Measurements from ENCODE around the gene COG5. TPM values are rescaled to one million over a fixed set of nuclear protein-coding genes. Genes with fewer than 3 reads are reported as not detected.

Gene COG5
- total RNA-seq, 1 donor from 2014 or later, result 75.4 TPM

DNA sequence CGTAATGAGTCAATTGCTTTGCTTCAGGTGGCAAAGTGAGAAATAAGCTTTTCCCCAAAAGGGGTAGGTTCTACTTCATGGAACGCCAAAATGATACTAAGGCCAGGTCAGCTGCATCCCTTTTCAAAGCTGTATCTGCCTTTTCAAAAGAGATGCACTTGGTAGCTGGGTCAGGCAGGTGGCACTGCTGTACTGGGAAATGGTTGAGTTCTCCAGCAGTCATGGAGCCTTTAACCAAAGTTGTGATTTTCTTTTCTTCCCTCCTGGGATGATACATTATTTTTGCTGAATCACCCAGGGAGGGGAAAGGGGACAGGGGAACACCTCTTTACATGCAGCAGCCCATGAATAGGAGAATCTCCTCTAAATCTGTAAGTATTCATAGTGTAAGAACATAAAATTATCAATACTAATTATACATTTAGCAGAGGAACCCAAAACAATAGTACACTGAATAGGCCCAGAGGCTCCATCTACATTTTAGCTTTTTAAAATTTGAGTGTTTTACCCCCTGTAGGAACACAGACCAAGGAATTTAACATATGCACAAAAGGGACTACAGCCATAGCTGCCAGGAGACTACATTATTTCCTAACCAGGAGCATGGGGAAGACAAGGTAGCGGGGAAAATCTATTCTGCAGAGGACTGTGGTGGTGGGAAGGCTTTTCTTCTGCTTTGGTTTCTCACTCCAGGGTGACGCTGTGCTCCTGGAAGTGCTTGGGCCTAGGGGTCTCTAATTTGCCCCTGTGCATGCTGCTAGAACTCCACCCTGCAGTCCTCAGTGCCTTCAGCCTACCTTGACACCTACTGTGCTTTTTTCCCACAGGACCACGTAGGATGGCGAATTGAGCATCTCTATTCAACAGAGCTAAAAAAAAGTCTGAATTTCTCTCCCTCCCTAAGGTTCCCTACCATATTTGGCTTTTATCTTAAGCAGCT, 100.3 kb downstream of the COG5 start:
- DNase-seq (ENCODE audit: low spot score), result peak; percentile 76

DNA sequence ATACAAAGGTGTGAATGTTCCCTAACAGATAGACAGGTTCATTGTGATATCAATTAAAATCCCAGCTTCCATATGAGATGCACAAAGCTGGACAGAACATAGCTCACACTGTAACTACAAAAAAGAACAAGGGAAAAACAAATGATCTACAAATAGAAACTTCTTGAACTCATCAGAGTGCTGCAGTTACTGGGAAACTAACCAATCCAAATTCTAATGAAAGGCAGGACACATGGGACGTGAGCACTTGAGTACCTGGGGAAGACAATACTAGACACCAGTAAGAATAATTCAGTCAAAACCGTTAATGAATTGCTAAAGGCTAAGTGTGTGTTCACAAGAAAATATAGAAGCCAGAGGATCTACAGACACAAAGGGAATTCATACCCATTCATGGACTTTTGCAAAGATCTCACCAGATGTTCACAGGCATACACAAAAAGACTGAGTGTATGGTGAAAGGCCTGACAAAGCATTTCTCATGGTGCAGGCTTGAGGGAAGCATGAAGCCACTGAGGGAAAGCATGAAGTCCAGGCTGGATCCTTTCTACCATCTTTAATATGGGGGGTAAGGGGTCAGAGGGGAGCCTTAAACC, 101.7 kb downstream of the COG5 start:
- DNase-seq (ENCODE audit: low spot score), result no peak

DNA sequence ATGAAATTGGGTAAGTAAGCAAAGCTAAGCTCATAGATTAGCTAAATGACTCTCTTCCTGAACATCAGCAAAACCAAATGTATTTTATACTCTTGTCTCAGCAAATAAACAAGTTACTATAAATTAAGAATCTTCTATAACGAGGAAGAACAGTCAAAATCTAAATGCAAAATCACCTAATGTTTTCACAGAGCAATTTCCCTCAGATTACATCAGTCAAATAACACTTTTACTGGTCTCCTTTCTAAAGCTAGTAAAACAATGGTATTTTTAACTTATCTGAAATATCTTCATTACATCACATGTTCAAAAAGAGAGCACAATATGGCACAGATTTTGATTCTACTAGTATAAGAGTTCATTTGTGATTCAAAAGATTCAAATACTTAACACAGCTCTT, 110.3 kb downstream of the COG5 start:
- no peak for DNase-seq (ENCODE audit: low spot score)

DNA sequence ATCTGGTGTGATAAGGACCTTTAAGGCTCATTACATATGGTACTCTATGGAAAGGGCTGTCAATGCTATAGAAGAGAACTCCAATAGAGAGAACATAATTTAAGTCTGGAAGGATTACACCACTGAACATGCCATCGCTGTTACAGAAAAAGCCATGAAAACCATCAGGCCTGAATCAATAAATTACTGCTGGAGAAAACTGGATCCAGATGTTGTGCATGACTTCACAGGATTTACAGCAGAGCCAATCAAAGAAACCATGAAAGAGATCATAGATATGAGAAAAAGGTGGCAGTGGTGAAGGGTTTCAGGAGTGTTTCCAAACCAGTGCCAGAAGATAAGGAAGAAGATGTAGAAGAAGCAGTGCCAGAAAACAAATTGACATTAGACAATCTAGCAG, 112.8 kb downstream of the COG5 start:
- no peak for DNase-seq (ENCODE audit: low spot score)

DNA sequence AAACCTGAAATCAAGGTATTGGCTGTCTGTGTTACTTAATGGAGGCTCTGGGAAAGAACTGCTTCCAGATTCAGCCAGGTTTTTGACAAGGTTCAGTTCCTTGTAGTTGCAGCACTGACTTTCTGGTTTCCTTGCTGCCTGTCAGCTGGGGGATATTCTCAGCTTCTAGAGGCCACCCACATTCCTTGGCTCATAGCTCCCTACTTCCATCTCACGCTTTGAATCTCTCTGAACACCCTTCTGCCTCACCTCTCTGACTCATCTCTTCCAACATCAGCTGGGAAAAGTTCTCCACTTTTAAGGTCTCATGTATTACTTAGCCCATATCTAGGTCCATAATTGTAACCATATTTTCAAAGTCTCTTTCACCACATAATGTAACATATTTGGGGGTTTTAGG, 116.7 kb downstream of the COG5 start:
- DNase-seq (ENCODE audit: low spot score), result no peak

DNA sequence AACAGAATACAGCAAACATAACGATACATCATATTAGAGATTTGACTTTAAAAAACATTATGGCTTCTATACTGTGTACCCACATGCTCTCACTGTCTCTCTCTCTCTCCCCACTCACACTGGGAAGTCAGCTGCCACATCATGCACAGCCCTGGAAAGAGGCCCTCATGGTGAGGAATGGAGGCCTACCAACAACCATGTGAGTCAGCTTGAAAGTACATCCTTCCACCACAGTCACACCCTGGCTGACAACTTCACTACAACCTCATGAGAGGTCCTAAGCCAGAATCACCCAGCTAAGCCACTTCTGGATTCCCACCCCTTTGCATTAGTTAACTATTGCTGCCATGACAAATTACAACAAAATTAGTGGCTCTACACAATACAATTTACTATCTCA, 117.2 kb downstream of the COG5 start:
- DNase-seq (ENCODE audit: low spot score), result no peak

DNA sequence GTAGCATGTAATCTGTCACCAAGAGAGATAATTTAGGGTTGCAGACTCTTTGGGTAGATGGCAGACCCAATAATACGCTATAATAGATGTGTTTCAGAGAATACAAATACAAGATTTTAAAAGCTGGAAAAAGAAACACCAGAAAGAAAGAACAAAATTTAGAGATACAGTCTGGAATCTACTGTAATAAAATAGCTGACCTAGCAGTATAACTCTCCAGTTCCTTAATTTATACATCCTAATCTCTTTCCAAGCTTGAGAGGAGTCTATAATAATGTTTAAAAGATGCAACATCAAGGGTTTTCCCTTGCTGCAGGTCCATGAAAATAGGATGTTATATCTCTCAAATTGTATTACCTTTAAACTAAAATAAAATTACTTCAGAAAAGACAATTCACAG, 121.0 kb downstream of the COG5 start:
- no peak for DNase-seq (ENCODE audit: low spot score)

DNA sequence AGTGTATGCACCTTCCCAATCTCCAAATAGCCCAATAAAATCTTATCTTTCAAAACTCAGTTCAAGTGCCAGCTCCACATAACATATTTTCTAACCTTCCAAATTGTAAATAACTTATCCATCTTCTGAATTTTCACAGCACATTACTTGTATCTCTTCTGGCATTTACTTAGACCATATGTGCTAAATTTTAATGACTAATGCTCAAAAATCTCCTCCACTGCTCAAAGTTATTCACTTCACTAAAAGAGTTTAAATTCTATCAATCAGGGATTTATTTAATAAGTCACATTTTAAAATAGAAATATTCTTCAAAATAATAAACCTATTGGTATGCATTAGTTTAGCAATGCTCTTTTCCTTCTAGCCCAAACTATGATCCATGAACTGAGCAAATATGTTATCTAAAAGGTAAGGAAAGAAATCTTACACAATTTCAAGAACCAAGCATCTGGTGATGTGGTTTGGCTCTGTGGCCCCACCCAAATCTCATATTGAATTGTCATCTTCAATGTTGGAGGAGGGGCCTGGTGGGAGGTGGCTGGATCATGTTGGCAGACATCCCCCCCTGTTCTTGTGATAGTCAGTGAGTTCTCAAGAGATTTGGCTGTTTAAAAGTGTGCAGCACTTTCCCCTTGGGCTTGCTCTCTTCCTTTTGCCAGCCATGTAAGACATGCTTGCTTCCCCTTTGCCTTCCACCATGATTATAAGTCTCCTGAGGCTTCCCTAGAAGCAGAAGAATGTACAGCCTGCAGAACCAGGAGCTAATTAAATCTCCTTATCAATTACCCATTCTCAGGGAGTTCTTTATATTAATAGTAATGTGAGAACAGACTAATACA, 121.9 kb downstream of the COG5 start:
- DNase-seq (ENCODE audit: low spot score), result no peak

DNA sequence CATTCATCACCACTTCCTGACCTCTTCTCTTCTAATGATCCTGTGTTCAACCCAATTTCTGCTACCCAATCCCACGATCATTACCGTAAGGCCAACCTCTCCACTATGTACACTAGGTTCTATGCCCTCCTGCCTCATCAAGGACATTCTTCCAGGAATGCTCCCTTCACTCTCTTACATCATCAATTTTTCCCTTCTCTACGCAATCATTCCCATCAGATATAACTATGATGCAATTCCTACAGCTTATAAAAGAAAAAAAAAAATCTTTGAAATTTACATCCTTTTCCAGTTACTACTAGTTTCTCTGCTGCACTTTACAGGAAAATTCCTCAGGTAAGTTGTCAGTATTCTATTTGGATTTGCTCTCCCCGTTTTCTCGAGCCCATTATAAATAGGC, 124.7 kb downstream of the COG5 start:
- DNase-seq (ENCODE audit: low spot score), result no peak

DNA sequence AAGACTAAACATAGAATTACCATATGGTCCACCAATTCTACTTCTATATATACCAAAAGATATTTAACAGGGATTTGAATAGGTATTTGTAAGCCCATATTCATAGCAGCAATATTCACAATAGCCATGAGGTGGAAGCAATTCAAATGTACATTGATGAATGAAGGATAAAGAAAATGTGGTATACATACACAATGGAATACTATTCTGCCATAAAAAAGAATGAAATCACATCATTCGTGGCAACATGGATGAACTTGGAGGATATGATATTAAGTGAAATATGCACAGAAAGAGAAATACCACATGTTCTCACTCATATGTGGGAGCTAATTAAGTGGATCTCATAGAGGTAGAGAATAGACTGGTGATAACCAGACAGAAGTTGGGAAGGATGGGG, 128.0 kb downstream of the COG5 start:
- no peak for DNase-seq (ENCODE audit: low spot score)

DNA sequence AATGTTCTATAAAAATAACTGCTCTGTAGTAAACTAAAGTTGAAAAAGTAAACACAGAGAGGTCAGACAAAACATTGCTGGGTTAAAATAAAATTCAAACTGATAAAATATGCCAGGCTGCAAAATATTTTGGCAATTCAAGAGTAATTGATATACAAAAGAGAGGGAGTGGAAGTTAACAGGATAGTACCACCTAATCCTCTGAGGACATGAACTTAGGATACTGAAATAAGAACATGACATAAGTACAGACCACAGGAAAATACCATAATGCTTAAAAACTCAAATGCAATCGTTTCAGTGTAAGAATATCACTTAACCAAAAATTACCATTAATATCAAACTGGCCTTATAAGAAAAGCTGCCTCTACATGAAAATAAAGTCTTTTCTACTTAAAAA, 131.5 kb downstream of the COG5 start:
- no peak for DNase-seq (ENCODE audit: low spot score)

DNA sequence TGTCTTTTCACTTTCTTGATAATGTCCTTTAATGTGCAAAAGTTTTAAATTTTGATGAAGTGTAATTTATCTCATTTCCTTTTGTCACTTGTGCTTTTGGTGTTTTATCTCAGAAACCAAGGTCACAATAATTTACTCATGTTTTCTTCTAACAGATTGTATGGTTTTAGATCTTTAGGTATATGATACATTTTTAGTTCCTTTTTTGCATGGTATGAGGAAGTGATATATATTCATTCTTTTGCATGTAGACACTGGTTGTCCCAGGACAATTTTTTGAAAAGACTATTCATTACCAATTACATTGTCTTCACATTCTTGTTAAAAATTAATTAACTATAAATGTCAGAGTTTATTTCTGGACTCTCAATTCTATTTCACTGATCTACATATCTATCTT, 133.7 kb downstream of the COG5 start:
- no peak for DNase-seq (ENCODE audit: low spot score)

DNA sequence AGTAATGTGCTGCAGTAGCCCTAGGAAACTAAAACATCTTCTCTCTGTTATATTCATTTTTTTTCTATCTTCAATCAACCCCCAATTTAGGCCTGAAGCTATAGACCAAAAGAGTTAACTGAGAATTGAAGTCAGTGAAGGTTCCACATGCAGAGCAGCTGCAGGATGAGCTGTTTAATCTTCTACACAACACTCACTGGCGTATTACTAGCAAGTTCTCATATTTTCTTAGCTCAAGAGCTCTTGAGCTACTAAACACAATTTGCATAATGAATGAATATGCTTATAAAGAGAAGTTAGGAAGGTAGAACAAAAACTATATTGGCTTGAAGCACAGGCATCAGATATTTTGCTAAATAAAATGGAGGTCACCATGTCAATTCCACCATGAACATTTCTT, 135.1 kb downstream of the COG5 start:
- DNase-seq (ENCODE audit: low spot score), result no peak

DNA sequence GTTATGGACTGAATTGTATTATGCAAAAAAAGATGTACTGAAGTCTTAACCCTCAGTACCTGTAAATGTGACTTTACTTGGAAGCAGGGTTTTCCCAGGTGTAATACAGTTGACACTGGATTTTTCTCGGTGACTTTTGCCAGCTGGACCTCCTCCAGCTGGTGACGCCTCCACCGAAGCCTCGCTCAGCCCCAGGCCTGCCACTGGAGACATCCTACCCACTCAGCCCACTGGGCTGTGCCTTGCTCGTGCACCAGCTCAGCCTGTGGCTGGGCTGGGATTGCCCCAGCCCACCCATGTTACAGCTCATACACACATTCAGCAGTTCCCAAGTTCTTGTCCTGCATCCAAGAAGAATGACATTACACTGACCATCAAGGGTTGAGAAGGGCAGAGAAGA, 136.3 kb downstream of the COG5 start:
- DNase-seq (ENCODE audit: low spot score), result no peak

DNA sequence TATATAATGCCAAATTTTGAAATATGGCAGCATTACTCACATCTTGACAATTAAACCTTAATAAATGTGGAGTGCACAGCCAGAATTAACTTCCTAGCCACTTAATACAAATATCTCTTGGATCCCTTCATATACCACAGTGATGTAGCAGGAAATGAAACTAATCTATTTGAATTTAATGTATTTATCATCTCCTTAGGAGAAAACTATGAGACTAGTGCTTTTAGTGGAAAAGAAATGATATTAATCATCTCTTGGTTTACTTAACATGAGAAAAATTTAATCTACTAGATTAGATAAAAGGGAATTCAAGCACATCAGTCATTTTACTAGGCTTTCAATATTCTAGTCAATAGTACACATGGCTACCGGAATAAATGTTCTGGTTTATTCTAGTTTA, 149.5 kb downstream of the COG5 start:
- no peak for DNase-seq (ENCODE audit: low spot score)

DNA sequence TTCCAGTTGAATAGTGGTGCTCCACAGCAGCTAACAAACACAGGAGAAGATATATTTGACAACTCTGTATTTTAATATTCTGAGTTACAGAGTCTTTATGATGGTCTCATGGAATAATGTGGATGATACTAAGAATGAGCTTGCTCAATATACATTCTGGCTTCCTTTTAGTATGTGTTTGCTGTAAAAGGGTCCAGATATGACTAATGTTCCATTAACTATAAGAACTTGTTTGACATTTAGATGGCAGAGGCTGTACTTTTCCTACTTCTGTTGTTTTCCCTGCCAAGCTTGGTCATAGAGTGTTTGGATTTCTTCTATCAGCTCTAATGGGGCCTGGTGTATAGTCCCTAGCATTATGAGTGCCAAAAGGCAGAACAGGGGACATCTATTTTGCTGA, 155.4 kb downstream of the COG5 start:
- no peak for DNase-seq (ENCODE audit: low spot score)

DNA sequence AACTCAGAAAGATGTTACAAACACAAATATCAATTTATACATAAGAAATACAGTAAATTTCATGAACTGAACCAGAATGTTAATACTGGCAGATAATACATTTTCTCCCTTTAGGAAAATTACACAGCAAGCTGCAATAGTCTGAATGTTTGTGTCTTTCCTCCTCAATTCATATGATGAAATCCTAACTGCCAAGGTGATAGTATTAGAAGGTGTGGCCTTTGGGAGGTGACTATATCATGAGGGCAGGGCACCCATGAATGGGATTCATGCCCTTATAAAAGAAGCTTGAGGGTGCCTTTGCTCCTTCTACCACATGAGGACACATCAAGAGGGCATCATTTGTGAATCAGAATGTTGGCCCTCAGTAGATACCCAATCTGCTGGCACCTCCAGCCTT, 158.2 kb downstream of the COG5 start:
- no peak for DNase-seq (ENCODE audit: low spot score)

DNA sequence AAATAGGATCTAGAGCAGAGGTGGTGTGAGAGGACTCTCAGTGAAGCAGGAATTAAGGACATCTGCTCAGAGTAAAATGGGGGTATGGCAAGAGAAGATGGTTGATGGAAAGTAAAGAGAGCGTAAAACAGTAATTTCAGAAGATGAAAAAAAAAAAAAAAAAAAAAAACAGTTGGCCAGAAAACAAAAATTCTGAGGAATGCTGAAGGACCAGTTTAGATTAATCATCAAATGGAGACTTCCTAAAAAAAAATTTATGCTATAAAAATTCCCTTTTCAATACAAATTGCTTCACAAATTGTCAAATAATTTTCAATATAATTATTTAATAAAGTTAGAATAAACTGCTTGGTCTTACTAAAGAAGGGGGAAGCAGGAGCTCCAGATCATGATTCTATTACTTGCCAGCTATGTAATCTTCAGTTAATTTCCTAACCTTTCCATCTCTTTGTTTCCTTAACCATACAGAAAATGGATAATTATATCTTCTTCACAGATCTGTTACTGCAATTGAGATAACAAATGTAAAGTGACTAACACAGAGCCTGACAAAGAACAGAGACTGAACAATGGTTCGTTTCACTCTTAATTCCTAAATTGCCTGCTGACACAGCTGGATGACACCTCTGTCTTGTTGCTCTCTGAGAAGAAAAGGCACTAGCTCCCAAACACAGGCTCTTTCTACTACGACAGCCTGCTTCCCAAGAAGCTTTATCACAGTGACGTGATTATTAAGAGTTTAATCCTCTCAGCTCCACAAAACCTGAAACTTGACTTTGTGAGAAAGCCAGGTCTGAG, 158.8 kb downstream of the COG5 start:
- DNase-seq (ENCODE audit: low spot score), result no peak

DNA sequence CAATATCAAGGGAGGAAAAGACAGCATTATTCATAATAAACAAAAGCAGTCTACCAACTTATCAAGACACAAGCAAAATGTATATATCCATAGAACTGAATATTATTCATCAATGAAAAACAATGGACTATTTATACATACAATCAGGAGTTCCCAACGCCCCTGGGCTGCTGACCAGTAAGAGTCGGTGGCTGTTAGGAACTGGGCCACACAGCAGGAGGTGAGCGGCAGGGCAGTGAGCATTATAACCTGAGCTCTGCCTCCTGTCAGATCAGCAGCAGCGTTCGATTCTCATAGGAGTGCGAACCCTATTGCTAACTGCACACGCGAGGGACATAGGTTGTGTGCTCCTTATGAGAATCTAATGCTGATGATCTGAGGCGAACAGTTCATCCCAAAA, 165.6 kb downstream of the COG5 start:
- no peak for DNase-seq (ENCODE audit: low spot score)

DNA sequence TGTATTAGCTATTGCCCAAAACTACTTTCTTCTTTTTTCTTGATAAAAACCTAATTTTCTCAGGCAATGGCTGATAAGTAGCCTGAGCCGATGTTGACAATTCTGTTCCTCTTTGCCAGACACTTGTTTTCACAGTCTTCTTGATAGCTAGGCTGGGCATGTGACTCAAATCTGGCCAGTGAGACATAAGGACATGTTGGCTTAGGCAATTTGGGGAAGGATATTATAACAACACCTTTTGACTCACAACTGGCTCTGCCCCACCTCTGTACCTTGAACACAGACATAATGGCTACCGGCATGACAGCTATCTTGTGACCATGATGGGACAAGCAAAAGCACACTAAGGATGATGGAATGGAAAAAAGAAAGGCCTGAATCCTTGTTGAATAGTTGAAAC, 166.7 kb downstream of the COG5 start:
- no peak for DNase-seq (ENCODE audit: low spot score)

DNA sequence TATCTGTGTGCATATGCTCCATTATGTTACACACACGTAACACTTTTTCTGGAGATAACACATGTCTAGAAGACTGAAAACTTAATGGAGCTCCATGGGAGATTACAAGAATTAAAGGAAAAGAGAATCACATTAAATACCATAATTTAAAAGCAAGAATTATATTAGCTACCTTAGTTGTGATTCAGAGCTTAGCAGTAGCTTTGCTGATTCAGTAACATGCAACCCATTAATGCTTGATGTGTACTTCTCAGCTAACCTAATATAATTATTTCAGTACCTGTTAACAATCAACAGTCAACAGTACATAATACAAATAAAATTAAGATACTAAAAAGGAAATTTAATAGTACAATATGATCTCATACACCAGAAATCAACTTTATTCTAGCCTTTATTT, 167.6 kb downstream of the COG5 start:
- no peak for DNase-seq (ENCODE audit: low spot score)

DNA sequence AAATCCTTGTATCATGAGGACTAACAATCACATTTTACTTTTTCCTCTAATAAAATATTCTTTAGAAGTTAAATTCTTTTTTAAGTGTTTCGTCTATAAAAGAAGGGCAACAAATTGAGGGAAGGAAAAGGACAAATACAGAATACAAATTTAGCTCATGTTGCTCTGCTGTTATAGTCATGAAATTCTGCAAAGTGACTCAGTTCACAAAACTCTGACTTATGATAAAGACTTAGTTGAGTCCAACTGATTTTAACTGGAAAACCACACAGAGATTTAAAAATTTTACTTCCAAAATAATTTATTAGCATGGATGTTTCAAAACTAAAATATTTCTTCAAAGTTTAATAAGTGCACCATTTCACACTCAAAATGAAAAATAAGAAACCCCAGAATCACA, 168.9 kb downstream of the COG5 start:
- DNase-seq (ENCODE audit: low spot score), result peak; percentile 45

All from umbilical cord (tissue), 2 donors.